ENCODE measurements around the gene ZNF177. TPM values are rescaled to one million over a fixed set of nuclear protein-coding genes. Genes with fewer than 3 reads are reported as not detected.
"Not testable (repeated sequence)": the region's sequence is repeated elsewhere in the genome, so short reads cannot be mapped to it uniquely, and the experiment has no call there.

The ZNF177 gene
- total RNA-seq (1 to 10 TPM; 2.3 to 4.0 (median 3.4) TPM), polyA plus RNA-seq (2.2 TPM)
- long read RNA-seq, donor 1, partial matches to known transcripts: 0 of 1 reads
- long read RNA-seq, donor 1, other reads (novel, unspliced or antisense): 1 of 1 reads
- long read RNA-seq, donor 2: 0 reads
- long read RNA-seq, donor 3: 0 reads
- long read RNA-seq, donor 4: 0 reads

- Histone ChIP-seq H3K27me3 (ENCODE audit: control insufficient read depth, insufficient read depth) (no peaks in the 10 kb centered on the region), H3K27ac (ENCODE audit: low read length) (no peak within 1 kb of the TSS), H3K9me3 (ENCODE audit: control insufficient read depth, low read length) (peaks cover 5% of the 10 kb centered on the region), H3K4me1 (ENCODE audit: control insufficient read depth, insufficient read depth, low read length) (no peaks in the 10 kb centered on the region), H3K4me3 (ENCODE audit: low read length) (no peak within 1 kb of the TSS)
- DNase-seq (no peak), ATAC-seq (peak in 1 of 2 donors; percentile 19)
- intact Hi-C loops (cut with DNase I): no loop called here
- 1% methylated on average over 28 of the region's 28 CpGs for WGBS
These were observed at the start of gene ZNF177 for GRCh38 chr19:9362905-9363304. ZNF177 (plus strand) TSS chr19:9363013; CDS start chr19:9378312, 15,299 bp downstream.

GRCh38 chr19:9313756-9314155 lies 49.1 kb upstream of the ZNF177 start:
- no peaks in the 10 kb centered on the region for H3K4me1 ChIP-seq (ENCODE audit: control insufficient read depth, insufficient read depth, low read length)
- H3K27me3 ChIP-seq (ENCODE audit: control insufficient read depth, insufficient read depth): no peaks in the 10 kb centered on the region
- no peak overlapping the region for H3K27ac ChIP-seq (ENCODE audit: low read length)
- no peak for ATAC-seq
- no peak for DNase-seq
- intact Hi-C loops (cut with DNase I): loop anchor here in 2 of 4 donors (5.0 kb wide), 1 partner anchor 484 kb away; no protein-coding TSS in a partner anchor
- 72% methylated on average over 4 of the region's 4 CpGs for WGBS
- no peak overlapping the region for H3K4me3 ChIP-seq (ENCODE audit: low read length)
- H3K9me3 ChIP-seq (ENCODE audit: control insufficient read depth, low read length): no peaks in the 10 kb centered on the region

- intact Hi-C loops (cut with DNase I): no loop called here
- no peaks in the 10 kb centered on the region for H3K9me3 ChIP-seq (ENCODE audit: control insufficient read depth, low read length)
- no peak overlapping the region for H3K27ac ChIP-seq (ENCODE audit: low read length)
- no peak for ATAC-seq
- 95% methylated on average over 22 of the region's 23 CpGs for WGBS
- H3K4me1 ChIP-seq (ENCODE audit: control insufficient read depth, insufficient read depth, low read length): peaks cover 2% of the 10 kb centered on the region
- H3K4me3 ChIP-seq (ENCODE audit: low read length): no peak overlapping the region
- DNase-seq: no peak
- H3K27me3 ChIP-seq (ENCODE audit: control insufficient read depth, insufficient read depth): no peaks in the 10 kb centered on the region
These were observed 41.5 kb upstream of the ZNF177 start for GRCh38 chr19:9321338-9321737.

GRCh38 chr19:9321756-9322155 lies 41.1 kb upstream of the ZNF177 start:
- WGBS: 95% methylated on average over 11 of the region's 14 CpGs
- H3K4me1 ChIP-seq (ENCODE audit: control insufficient read depth, insufficient read depth, low read length); intact Hi-C loops (cut with DNase I); H3K27me3 ChIP-seq (ENCODE audit: control insufficient read depth, insufficient read depth); H3K9me3 ChIP-seq (ENCODE audit: control insufficient read depth, low read length); H3K27ac ChIP-seq (ENCODE audit: low read length); ATAC-seq; H3K4me3 ChIP-seq (ENCODE audit: low read length): not testable (repeated sequence)
- peak in 1 of 3 donors; percentile 56 for DNase-seq

- WGBS: 95% methylated on average over 10 of the region's 10 CpGs
- intact Hi-C loops (cut with DNase I); H3K27me3 ChIP-seq (ENCODE audit: control insufficient read depth, insufficient read depth); H3K27ac ChIP-seq (ENCODE audit: low read length); ATAC-seq; DNase-seq; H3K4me1 ChIP-seq (ENCODE audit: control insufficient read depth, insufficient read depth, low read length); H3K9me3 ChIP-seq (ENCODE audit: control insufficient read depth, low read length); H3K4me3 ChIP-seq (ENCODE audit: low read length): not testable (repeated sequence)
These were observed 40.6 kb upstream of the ZNF177 start for GRCh38 chr19:9322201-9322600.

- Histone ChIP-seq H3K27me3 (ENCODE audit: control insufficient read depth, insufficient read depth) (no peaks in the 10 kb centered on the region), H3K27ac (ENCODE audit: low read length) (peak overlapping the region; percentile 83), H3K4me3 (ENCODE audit: low read length) (peak overlapping the region; percentile 87), H3K9me3 (ENCODE audit: control insufficient read depth, low read length) (peaks cover 2% of the 10 kb centered on the region), H3K4me1 (ENCODE audit: control insufficient read depth, insufficient read depth, low read length) (peaks cover 2% of the 10 kb centered on the region)
- peak; percentile 88 to 90 for ATAC-seq
- WGBS: 2% methylated on average over 9 of the region's 9 CpGs
- peak; percentile 65 to 84 (median 84) for DNase-seq
- intact Hi-C loops (cut with DNase I): no loop called here
These were observed 39.3 kb upstream of the ZNF177 start for GRCh38 chr19:9323557-9323918.

GRCh38 chr19:9323919-9324583 lies 38.8 kb upstream of the ZNF177 start, which contains the start of gene ZNF559:
ZNF559 (plus strand) TSS chr19:9324179; CDS start chr19:9338550, 14,371 bp downstream.
- peaks cover 2% of the 10 kb centered on the region for H3K4me1 ChIP-seq (ENCODE audit: control insufficient read depth, insufficient read depth, low read length)
- ATAC-seq (peak; percentile 99), DNase-seq (peak; percentile 91 to 98 (median 97))
- H3K27ac ChIP-seq (ENCODE audit: low read length): peak within 1 kb of the TSS; percentile 94
- peak within 1 kb of the TSS; percentile 87 for H3K4me3 ChIP-seq (ENCODE audit: low read length)
- intact Hi-C loops (cut with DNase I): no loop called here
- no peaks in the 10 kb centered on the region for H3K27me3 ChIP-seq (ENCODE audit: control insufficient read depth, insufficient read depth)
- H3K9me3 ChIP-seq (ENCODE audit: control insufficient read depth, low read length): peaks cover 2% of the 10 kb centered on the region
- whole genome bisulfite sequencing: under 1% methylated on average over 48 of the region's 48 CpGs

- intact Hi-C loops (cut with DNase I): no loop called here
- H3K4me3 ChIP-seq (ENCODE audit: low read length): peak overlapping the region; percentile 87
- no peak for DNase-seq
- H3K27ac ChIP-seq (ENCODE audit: low read length): peak overlapping the region; percentile 94
- peaks cover 2% of the 10 kb centered on the region for H3K9me3 ChIP-seq (ENCODE audit: control insufficient read depth, low read length)
- ATAC-seq: no peak
- H3K4me1 ChIP-seq (ENCODE audit: control insufficient read depth, insufficient read depth, low read length): peaks cover 2% of the 10 kb centered on the region
- WGBS: 53% methylated on average over 9 of the region's 9 CpGs
- H3K27me3 ChIP-seq (ENCODE audit: control insufficient read depth, insufficient read depth): no peaks in the 10 kb centered on the region
These were observed 38.2 kb upstream of the ZNF177 start for GRCh38 chr19:9324584-9324962.

GRCh38 chr19:9329999-9330398 lies 32.8 kb upstream of the ZNF177 start:
- intact Hi-C loops (cut with DNase I): loop anchor here in 1 of 4 donors (10.0 kb wide), 1 partner anchor 195 kb away; no protein-coding TSS in a partner anchor
- Histone ChIP-seq H3K4me3 (ENCODE audit: low read length) (no peak overlapping the region), H3K27me3 (ENCODE audit: control insufficient read depth, insufficient read depth) (no peaks in the 10 kb centered on the region), H3K27ac (ENCODE audit: low read length) (no peak overlapping the region), H3K9me3 (ENCODE audit: control insufficient read depth, low read length) (peaks cover 13% of the 10 kb centered on the region), H3K4me1 (ENCODE audit: control insufficient read depth, insufficient read depth, low read length) (no peaks in the 10 kb centered on the region)
- no peak for ATAC-seq
- DNase-seq: no peak

- Histone ChIP-seq H3K9me3 (ENCODE audit: control insufficient read depth, low read length) (peaks cover 21% of the 10 kb centered on the region), H3K27me3 (ENCODE audit: control insufficient read depth, insufficient read depth) (no peaks in the 10 kb centered on the region), H3K27ac (ENCODE audit: low read length) (no peak overlapping the region), H3K4me1 (ENCODE audit: control insufficient read depth, insufficient read depth, low read length) (no peaks in the 10 kb centered on the region), H3K4me3 (ENCODE audit: low read length) (peak overlapping the region; percentile 12)
- intact Hi-C loops (cut with DNase I): no loop called here
- WGBS: 98% methylated on average over 6 of the region's 6 CpGs
- ATAC-seq (no peak), DNase-seq (no peak)
These were observed 20.1 kb upstream of the ZNF177 start for GRCh38 chr19:9342610-9343304.

- Histone ChIP-seq H3K27ac (ENCODE audit: low read length) (no peak overlapping the region), H3K9me3 (ENCODE audit: control insufficient read depth, low read length) (peaks cover 16% of the 10 kb centered on the region), H3K4me3 (ENCODE audit: low read length) (no peak overlapping the region), H3K27me3 (ENCODE audit: control insufficient read depth, insufficient read depth) (no peaks in the 10 kb centered on the region), H3K4me1 (ENCODE audit: control insufficient read depth, insufficient read depth, low read length) (no peaks in the 10 kb centered on the region)
- WGBS: 96% methylated on average over 2 of the region's 2 CpGs
- intact Hi-C loops (cut with DNase I): no loop called here
- no peak for DNase-seq
- ATAC-seq: no peak
These were observed 17.8 kb upstream of the ZNF177 start for GRCh38 chr19:9345005-9345404.
